CD8-positive, alpha-beta memory T cell (primary cell): ENCODE measurements around the gene IGSF22. TPM values are rescaled to one million over a fixed set of nuclear protein-coding genes. Genes with fewer than 3 reads are reported as not detected.

Source experiments
- CTCF ChIA-PET: fragments of 350-600 bp; sonication (Branson Sonifier 250); formaldehyde crosslinking; loops from one replicate; lab custom pipeline; 2021; ENCODE audit warnings: antibody characterized with exemption; lab: Charles Lee
- POLR2A ChIA-PET: fragments of 350-600 bp; sonication (Branson Sonifier 250); formaldehyde crosslinking; loops from one replicate; lab custom pipeline; 2021; ENCODE audit warnings: antibody characterized with exemption; lab: Charles Lee
- DNase-seq, 5 donors: peaks; one replicate each; pipeline versions ENCODE4 v3.0.0 to v3.0.0-alpha.2; 2020 to 2022; ENCODE audit warnings: mixed read lengths in 1 of 5
- H3K27ac ChIP-seq: one replicate; pipeline ENCODE4 v1.7.0; 2013; ENCODE audit warnings: low read depth, mild to moderate bottlenecking, low read length, moderate library complexity
- H3K27me3 ChIP-seq: 2 replicates; pipeline ENCODE4 v1.7.0; 2013; ENCODE audit warnings: low read length, mild to moderate bottlenecking; ENCODE audit not compliant: insufficient read depth, poor library complexity, severe bottlenecking
- H3K36me3 ChIP-seq: 2 replicates; pipeline ENCODE4 v1.7.0; 2013; ENCODE audit warnings: mild to moderate bottlenecking, low read length, moderate library complexity; ENCODE audit not compliant: insufficient read depth
- H3K4me1 ChIP-seq: 2 replicates; pipeline ENCODE4 v1.7.0; 2013; ENCODE audit warnings: mild to moderate bottlenecking, low read length, moderate library complexity; ENCODE audit not compliant: insufficient read depth
- H3K4me3 ChIP-seq: 2 replicates; pipeline ENCODE4 v1.7.0; 2013; ENCODE audit warnings: mild to moderate bottlenecking, low read length
- H3K9me3 ChIP-seq: 2 replicates; pipeline ENCODE4 v1.7.0; 2013; ENCODE audit warnings: mild to moderate bottlenecking, low read length
- H3K27ac Mint-ChIP-seq, 8 donors: one replicate each; pipeline ENCODE4 v1.8.0; 2020 to 2021; ENCODE audit warnings: mixed read lengths in 8 of 8, mild to moderate bottlenecking in 6 of 8, inconsistent platforms in 3 of 8, moderate library complexity in 3 of 8
- H3K27me3 Mint-ChIP-seq, 2 donors: one replicate each; pipeline ENCODE4 v1.8.0; 2020 to 2021; ENCODE audit warnings: mixed read lengths in 2 of 2, mild to moderate bottlenecking in 1 of 2, moderate library complexity in 1 of 2
- H3K36me3 Mint-ChIP-seq, 3 donors: one replicate each; pipeline ENCODE4 v1.8.0; 2020 to 2021; ENCODE audit warnings: mixed read lengths in 3 of 3, inconsistent platforms in 1 of 3, mild to moderate bottlenecking in 1 of 3
- H3K4me1 Mint-ChIP-seq, 3 donors: one replicate each; pipeline ENCODE4 v1.8.0; 2020 to 2021; ENCODE audit warnings: mixed read lengths in 3 of 3, inconsistent platforms in 1 of 3, mild to moderate bottlenecking in 1 of 3
- H3K4me3 Mint-ChIP-seq, 7 donors: one replicate each; pipeline ENCODE4 v1.8.0; 2020 to 2021; ENCODE audit warnings: mixed read lengths in 7 of 7, mild to moderate bottlenecking in 6 of 7, moderate library complexity in 4 of 7, inconsistent platforms in 2 of 7
- H3K9me3 Mint-ChIP-seq, 5 donors: one replicate each; pipeline ENCODE4 v1.8.0; 2020 to 2022; ENCODE audit warnings: mixed read lengths in 5 of 5, mild to moderate bottlenecking in 3 of 5, moderate library complexity in 2 of 5, inconsistent platforms in 1 of 5
- polyA plus RNA-seq: library from polyadenylated mRNA; unstranded; fragments of 300-500 nt; fragmentation: Illumina TruSeq; gene quantifications from one replicate; pipeline ENCODE4 v1.2.3, GENCODE V29; 2021
- total RNA-seq, 2 experiments: library from RNA; stranded (reverse); gene quantifications; one replicate each; pipeline ENCODE4 v1.2.3, GENCODE V29; 2021

IGSF22 gene
- total and polyA plus RNA-seq, 3 experiments from 2014 or later, result 0.20 to 6.1 (median 0.33) TPM

DNA sequence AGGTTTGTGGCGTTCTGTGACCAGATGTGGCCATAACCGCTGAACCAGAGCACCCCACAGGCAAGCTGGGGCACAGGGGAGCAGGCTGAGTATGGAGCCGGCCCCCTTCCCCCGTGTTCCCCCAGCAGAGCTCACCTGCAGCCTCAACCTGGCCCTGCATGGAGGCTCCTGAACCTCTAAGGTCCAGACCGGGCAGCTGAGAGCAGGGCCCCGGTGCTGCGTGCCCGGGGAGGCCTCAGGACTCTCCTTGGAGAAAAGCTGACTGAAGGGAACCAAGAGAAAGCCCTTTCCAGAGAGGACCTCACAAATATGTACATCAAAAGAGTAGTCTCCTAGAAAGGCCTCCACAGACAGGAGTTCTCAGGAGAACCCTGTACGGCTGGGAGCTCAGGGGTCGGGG lies 17.4 kb upstream of the IGSF22 start:
- POLR2A ChIA-PET, result no interaction called here

DNA sequence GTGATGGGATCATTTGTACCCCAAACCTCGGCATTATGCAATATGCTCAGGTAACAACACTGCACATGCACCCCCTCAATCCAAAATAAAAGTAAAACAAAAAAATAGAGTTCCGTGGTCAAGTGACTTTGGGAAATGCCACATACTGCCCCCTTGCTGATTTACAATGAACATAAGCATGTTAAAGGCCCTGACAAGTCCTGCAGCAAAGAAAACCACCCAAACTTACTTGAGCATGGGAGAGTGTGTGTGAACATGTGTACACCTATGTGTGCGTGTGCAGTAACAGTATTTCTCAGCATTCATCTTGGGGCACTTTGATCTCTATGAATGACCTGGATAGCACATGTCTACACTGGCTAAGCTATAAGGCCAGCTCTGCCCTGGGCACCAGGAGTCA lies 15.8 kb upstream of the IGSF22 start:
- Mint-ChIP-seq H3K36me3 (no peaks in the 10 kb centered on the region), H3K27ac (no peak overlapping the region), H3K4me3 (no peak overlapping the region), H3K4me1 (no peaks in the 10 kb centered on the region), H3K27me3 (peaks cover 0 to 4% of the 10 kb centered on the region in 2 donors), H3K9me3 (no peaks in the 10 kb centered on the region)
- Histone ChIP-seq H3K27me3 (no peaks in the 10 kb centered on the region), H3K9me3 (no peaks in the 10 kb centered on the region), H3K4me1 (no peaks in the 10 kb centered on the region), H3K27ac (no peak overlapping the region), H3K36me3 (no peaks in the 10 kb centered on the region), H3K4me3 (no peak overlapping the region)
- no peak for DNase-seq
- ChIA-PET CTCF (interaction anchor here (1.0 to 3.9 kb wide), 2 partner anchors 20 to 626 kb away, joined by 5 to 12 read pairs; no protein-coding TSS in a partner anchor), POLR2A (no interaction called here)

More for the DNA sequence above, 17.4 kb upstream of the IGSF22 start:
- Histone ChIP-seq H3K36me3 (no peaks in the 10 kb centered on the region), H3K4me1 (no peaks in the 10 kb centered on the region), H3K27ac (no peak overlapping the region), H3K4me3 (no peak overlapping the region), H3K9me3 (no peaks in the 10 kb centered on the region), H3K27me3 (no peaks in the 10 kb centered on the region)
- Mint-ChIP-seq H3K4me1 (no peaks in the 10 kb centered on the region), H3K36me3 (no peaks in the 10 kb centered on the region), H3K4me3 (no peak overlapping the region), H3K27ac (no peak overlapping the region), H3K9me3 (no peaks in the 10 kb centered on the region), H3K27me3 (peaks cover 0 to 4% of the 10 kb centered on the region in 2 donors)
- CTCF ChIA-PET, result interaction anchor here (1.0 to 1.9 kb wide), 3 partner anchors 12 to 628 kb away, joined by 3 to 5 read pairs (median 4); no protein-coding TSS in a partner anchor
- no peak for DNase-seq

DNA sequence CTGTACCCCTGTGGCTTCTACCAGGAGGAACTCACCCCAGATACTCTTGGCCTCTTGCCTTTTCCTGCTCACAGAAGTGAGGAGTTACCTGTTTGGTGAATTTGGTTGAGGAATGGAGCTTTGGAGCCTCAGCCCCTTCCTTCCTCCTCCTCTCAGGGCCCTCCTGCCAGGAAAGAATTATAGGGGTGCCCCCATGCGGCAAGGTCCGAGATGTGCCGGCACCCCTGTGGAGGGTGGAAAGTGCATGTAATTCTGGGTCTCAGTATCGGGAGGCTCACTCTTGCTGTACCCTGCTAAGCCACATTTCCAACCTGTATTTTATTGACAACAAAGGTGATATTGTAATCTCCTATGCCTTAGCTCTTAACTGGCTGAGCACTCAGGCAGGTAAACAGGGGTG lies 13.7 kb upstream of the IGSF22 start:
- Mint-ChIP-seq H3K36me3 (no peaks in the 10 kb centered on the region), H3K9me3 (no peaks in the 10 kb centered on the region), H3K27ac (no peak overlapping the region), H3K4me3 (no peak overlapping the region), H3K27me3 (peaks cover 1 to 7% of the 10 kb centered on the region in 2 donors), H3K4me1 (no peaks in the 10 kb centered on the region)
- H3K9me3 ChIP-seq, result no peaks in the 10 kb centered on the region
- POLR2A ChIA-PET, result no interaction called here
- CTCF ChIA-PET, result interaction anchor here (0.8 to 3.9 kb wide), 5 partner anchors 8 to 624 kb away, joined by 3 to 12 read pairs (median 6); no protein-coding TSS in a partner anchor
- DNase-seq, result no peak
- H3K4me1 ChIP-seq, result no peaks in the 10 kb centered on the region
- H3K27ac ChIP-seq, result no peak overlapping the region
- no peaks in the 10 kb centered on the region for H3K36me3 ChIP-seq
- H3K27me3 ChIP-seq, result no peaks in the 10 kb centered on the region
- H3K4me3 ChIP-seq, result no peak overlapping the region

DNA sequence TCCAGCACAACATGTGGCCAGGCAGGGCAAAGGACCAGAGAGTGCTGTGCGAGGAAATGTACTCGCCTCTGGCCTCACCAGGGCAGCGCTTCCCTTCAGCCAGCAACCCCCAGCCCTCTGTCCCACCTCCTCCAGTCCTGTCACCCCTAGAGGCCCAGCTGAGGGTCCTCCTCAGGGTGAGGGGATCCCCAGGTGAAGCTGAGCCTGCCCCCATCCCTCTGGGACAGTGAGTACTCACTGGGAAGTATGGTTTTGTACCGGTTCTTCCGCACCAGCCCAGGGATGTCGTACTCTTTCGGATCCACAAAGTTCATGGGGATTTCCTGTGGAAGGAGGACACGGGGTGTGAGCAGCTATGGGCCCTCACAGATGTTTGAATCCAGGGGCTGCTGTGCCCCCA lies 11.7 kb upstream of the IGSF22 start:
- H3K4me1 ChIP-seq, result no peaks in the 10 kb centered on the region
- no peak for DNase-seq
- H3K9me3 Mint-ChIP-seq, result no peaks in the 10 kb centered on the region
- H3K27me3 ChIP-seq, result no peaks in the 10 kb centered on the region
- no peaks in the 10 kb centered on the region for H3K36me3 ChIP-seq
- POLR2A ChIA-PET, result no interaction called here
- CTCF ChIA-PET, result interaction anchor here (0.6 to 1.0 kb wide), 2 partner anchors 15 to 168 kb away, joined by 4 read pairs; no protein-coding TSS in a partner anchor
- H3K27ac Mint-ChIP-seq, result peak overlapping the region in 1 of 8 donors; percentile 14
- no peaks in the 10 kb centered on the region for H3K9me3 ChIP-seq
- no peaks in the 10 kb centered on the region for H3K4me1 Mint-ChIP-seq
- no peak overlapping the region for H3K4me3 ChIP-seq
- no peak overlapping the region for H3K27ac ChIP-seq
- peaks cover 1 to 7% of the 10 kb centered on the region in 2 donors for H3K27me3 Mint-ChIP-seq
- H3K36me3 Mint-ChIP-seq, result no peaks in the 10 kb centered on the region
- no peak overlapping the region for H3K4me3 Mint-ChIP-seq

DNA sequence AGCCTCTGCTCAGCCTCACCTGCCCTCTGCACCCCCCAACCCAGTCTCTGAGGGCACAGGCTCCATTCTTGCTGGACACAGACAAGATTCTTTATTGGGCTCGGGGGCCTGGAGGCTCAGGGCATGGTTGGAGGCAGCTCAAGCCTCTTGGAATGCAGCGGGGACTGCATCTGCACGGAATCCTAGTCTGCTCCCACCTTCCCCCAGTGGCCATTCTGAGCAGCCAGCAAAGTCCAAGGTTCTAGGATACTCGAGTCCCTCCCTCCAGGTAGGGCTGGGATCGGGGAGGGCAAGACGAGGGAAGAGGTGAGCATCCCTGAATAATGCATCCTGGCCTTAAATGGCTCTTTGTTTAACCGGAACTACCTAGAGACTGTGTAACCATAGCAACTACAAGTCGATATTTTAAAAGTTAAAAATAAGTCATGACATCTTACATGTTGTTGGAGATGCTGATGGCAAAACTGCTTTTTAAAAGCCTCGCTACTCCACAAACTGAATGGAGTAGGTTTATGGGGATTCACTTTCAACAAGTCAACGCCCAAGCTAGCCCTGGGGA lies 10.7 kb upstream of the IGSF22 start:
- CTCF ChIA-PET, result interaction anchor here (1.3 kb wide), 1 partner anchor 15 kb away, joined by 4 read pairs; no protein-coding TSS in a partner anchor
- no peaks in the 10 kb centered on the region for H3K9me3 Mint-ChIP-seq
- H3K27ac ChIP-seq, result no peak overlapping the region

DNA sequence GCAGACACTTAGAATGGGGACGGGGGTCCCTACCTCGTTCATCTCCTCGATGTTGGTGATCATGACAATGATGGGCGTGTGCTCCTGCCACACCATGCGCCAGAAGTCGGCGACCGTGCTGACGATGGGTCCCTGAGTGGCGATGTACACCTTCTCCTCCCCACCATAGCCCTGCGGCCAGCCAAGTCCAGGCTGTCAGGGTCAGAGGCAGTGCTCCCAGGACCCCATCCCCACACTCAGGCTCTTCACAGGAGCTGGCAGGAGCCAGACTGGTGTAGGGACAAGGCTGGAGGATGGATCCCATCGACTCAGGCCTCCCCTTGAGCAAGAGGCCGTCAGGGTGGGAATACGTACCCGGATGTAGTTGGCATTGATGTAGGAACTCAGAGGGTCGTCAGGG lies 7.2 kb upstream of the IGSF22 start:
- Histone ChIP-seq H3K27me3 (no peaks in the 10 kb centered on the region), H3K9me3 (no peaks in the 10 kb centered on the region), H3K27ac (no peak overlapping the region), H3K36me3 (no peaks in the 10 kb centered on the region), H3K4me1 (no peaks in the 10 kb centered on the region), H3K4me3 (no peak overlapping the region)
- no peaks in the 10 kb centered on the region for H3K36me3 Mint-ChIP-seq
- H3K4me3 Mint-ChIP-seq, result no peak overlapping the region
- peaks cover 3 to 5% (median 5%) of the 10 kb centered on the region in 3 donors for H3K4me1 Mint-ChIP-seq
- no peaks in the 10 kb centered on the region for H3K9me3 Mint-ChIP-seq
- POLR2A ChIA-PET, result no interaction called here
- no peak overlapping the region for H3K27ac Mint-ChIP-seq
- DNase-seq, result no peak
- peaks cover 4 to 7% of the 10 kb centered on the region in 2 donors for H3K27me3 Mint-ChIP-seq
- CTCF ChIA-PET, result interaction anchor here (1.2 to 3.7 kb wide), 4 partner anchors 9 to 192 kb away, joined by 4 to 34 read pairs (median 16); no protein-coding TSS in a partner anchor

More for the DNA sequence above, 10.7 kb upstream of the IGSF22 start:
- H3K27ac Mint-ChIP-seq, result no peak overlapping the region
- POLR2A ChIA-PET, result no interaction called here
- no peak overlapping the region for H3K4me3 Mint-ChIP-seq
- H3K36me3 Mint-ChIP-seq, result no peaks in the 10 kb centered on the region
- H3K4me1 ChIP-seq, result no peaks in the 10 kb centered on the region
- H3K27me3 ChIP-seq, result no peaks in the 10 kb centered on the region
- no peak overlapping the region for H3K4me3 ChIP-seq
- H3K4me1 Mint-ChIP-seq, result peaks cover 3 to 5% (median 4%) of the 10 kb centered on the region in 3 donors
- DNase-seq, result no peak
- no peaks in the 10 kb centered on the region for H3K36me3 ChIP-seq
- no peaks in the 10 kb centered on the region for H3K9me3 ChIP-seq
- H3K27me3 Mint-ChIP-seq, result peaks cover 1 to 7% of the 10 kb centered on the region in 2 donors

DNA sequence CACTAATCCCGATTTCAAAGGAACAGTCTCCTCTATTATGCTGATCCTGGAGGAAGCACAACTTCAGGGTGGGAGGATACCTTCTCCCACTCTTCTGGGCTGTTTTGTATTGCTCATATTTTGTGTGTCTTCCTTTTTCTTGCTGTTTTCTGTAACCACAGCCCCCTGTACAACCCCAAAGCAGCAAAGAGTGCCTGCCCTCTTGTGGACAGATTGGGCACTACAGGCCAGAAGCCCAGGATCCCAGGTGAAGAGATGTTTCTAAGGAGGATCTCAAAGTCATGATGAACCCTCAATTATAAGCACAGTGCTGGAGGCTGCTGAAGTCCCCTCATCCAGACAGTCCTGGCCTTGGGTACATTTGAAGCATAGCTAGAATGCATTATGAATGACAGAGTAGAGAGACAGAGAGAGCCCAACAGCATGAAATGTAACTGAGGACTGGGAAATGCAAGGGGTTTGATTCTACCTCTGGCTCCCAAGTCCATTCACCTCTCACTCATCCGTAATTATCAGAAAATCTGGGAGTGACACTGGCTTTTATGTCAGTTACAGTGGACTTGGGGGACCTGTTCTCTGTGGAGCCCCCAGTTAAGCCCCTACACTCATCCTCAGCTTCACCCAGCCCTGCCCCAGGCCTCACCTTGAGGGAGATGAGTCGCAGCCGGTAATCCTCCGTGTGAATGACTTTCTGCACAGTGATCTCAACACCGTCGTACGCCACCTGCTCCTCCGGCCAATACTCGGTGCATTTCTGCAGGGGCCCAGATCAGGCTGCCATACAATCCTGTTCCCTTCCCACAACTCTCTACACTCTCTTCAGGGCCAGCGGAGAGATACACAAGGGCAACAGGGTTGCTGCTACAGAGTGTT lies 6.2 kb upstream of the IGSF22 start:
- Mint-ChIP-seq H3K27me3 (peaks cover 6 to 11% of the 10 kb centered on the region in 2 donors), H3K4me3 (no peak overlapping the region), H3K36me3 (no peaks in the 10 kb centered on the region), H3K27ac (peak overlapping the region in 2 of 8 donors; percentile 26 to 64), H3K4me1 (peaks cover 8 to 13% (median 11%) of the 10 kb centered on the region in 3 donors), H3K9me3 (no peaks in the 10 kb centered on the region)
- POLR2A ChIA-PET, result interaction anchor here (0.6 kb wide), 1 partner anchor 204 kb away, joined by 5 read pairs; no protein-coding TSS in a partner anchor
- no peak overlapping the region for H3K4me3 ChIP-seq
- no peak overlapping the region for H3K27ac ChIP-seq
- H3K4me1 ChIP-seq, result peaks cover 8% of the 10 kb centered on the region
- H3K36me3 ChIP-seq, result no peaks in the 10 kb centered on the region
- H3K27me3 ChIP-seq, result no peaks in the 10 kb centered on the region
- CTCF ChIA-PET, result interaction anchor here (0.8 to 3.7 kb wide), 18 partner anchors 7 to 617 kb away, joined by 3 to 34 read pairs (median 6); no protein-coding TSS in a partner anchor
- H3K9me3 ChIP-seq, result no peaks in the 10 kb centered on the region
- peak; percentile 42 to 79 (median 59) for DNase-seq
